H1 (cell line): Measurements from ENCODE around the gene BSPRY. TPM values are rescaled to one million over a fixed set of nuclear protein-coding genes. Genes with fewer than 3 reads are reported as not detected.

ENCODE experiments used
- CTCF ChIA-PET: fragments of 300-600 bp; sonication (Branson Sonifier 250); formaldehyde crosslinking; loops from one replicate; lab custom pipeline; 2021; ENCODE audit not compliant: partially characterized antibody; lab: Charles Lee
- POLR2A ChIA-PET: fragments of 300-600 bp; sonication (Branson Sonifier 250); formaldehyde crosslinking; loops from one replicate; lab custom pipeline; 2021; ENCODE audit warnings: inconsistent platforms; ENCODE audit not compliant: partially characterized antibody; lab: Charles Lee
- DNase-seq, 2 experiments: peaks; one replicate each; pipeline versions ENCODE4 v3.0.0 to v3.0.0-alpha.2; 2010 to 2022; ENCODE audit warnings: low spot score in 2 of 2, low read depth in 1 of 2, mixed read lengths in 1 of 2
- FAIRE-seq: peaks from 2 replicates; lab custom pipeline; 2011; peaks lifted over from hg19 to GRCh38; lab: Jason Lieb, UNC
- H2AFZ ChIP-seq: 2 replicates; pipeline ENCODE4 v1.8.1; 2012; ENCODE audit warnings: low read length, inconsistent platforms
- H2AK5ac ChIP-seq: 2 replicates; pipeline ENCODE4 v1.6.1; 2013; ENCODE audit warnings: low read depth, low read length
- H2BK120ac ChIP-seq: replicated peaks from 2 replicates; pipeline ENCODE3; 2013; ENCODE audit warnings: low read depth, low read length, inconsistent platforms
- H2BK12ac ChIP-seq: 2 replicates; pipeline ENCODE4 v1.6.1; 2013; ENCODE audit warnings: low read depth, low read length
- H2BK15ac ChIP-seq: 2 replicates; pipeline ENCODE4 v1.6.1; 2013; ENCODE audit warnings: low read length
- H2BK20ac ChIP-seq: 2 replicates; pipeline ENCODE4 v1.6.1; 2013; ENCODE audit warnings: low read length
- H2BK5ac ChIP-seq: 2 replicates; pipeline ENCODE4 v1.6.1; 2013; ENCODE audit warnings: low read depth, low read length
- H3K14ac ChIP-seq: 2 replicates; pipeline ENCODE4 v1.6.1; 2013; ENCODE audit warnings: inconsistent platforms; ENCODE audit not compliant: insufficient read length
- H3K18ac ChIP-seq: 2 replicates; pipeline ENCODE4 v1.6.1; 2013; ENCODE audit warnings: low read length; ENCODE audit errors: extremely low read depth
- H3K23ac ChIP-seq: 2 replicates; pipeline ENCODE4 v1.6.1; 2013; ENCODE audit warnings: inconsistent platforms; ENCODE audit not compliant: insufficient read length
- H3K23me2 ChIP-seq: 2 replicates; pipeline ENCODE4 v1.6.1; 2013; ENCODE audit warnings: low read depth, low read length
- H3K27ac ChIP-seq: 2 replicates; pipeline ENCODE4 v1.6.1; 2011; ENCODE audit warnings: low read depth, low read length, inconsistent platforms
- H3K27me3 ChIP-seq, 4 experiments: replicated peaks in 1 of 4; 1 replicate in 1 of 4; 2 replicates in 3 of 4; pipeline versions ENCODE4 v1.6.1 to v1.8.1; 2011 to 2013; ENCODE audit warnings: low read length in 3 of 4, mild to moderate bottlenecking in 3 of 4, inconsistent platforms in 2 of 4, mixed read lengths in 2 of 4, moderate library complexity in 1 of 4; ENCODE audit not compliant: control insufficient read depth in 3 of 4, insufficient read depth in 3 of 4; ENCODE audit errors: extremely low read depth in 1 of 4
- H3K36me3 ChIP-seq, 4 experiments: 2 replicates each; pipeline versions ENCODE4 v1.6.1 to v1.8.1; 2011 to 2013; ENCODE audit warnings: mild to moderate bottlenecking in 4 of 4, low read length in 3 of 4, moderate library complexity in 2 of 4, control low read depth in 1 of 4, inconsistent platforms in 1 of 4; ENCODE audit not compliant: insufficient read depth in 4 of 4, control insufficient read depth in 2 of 4
- H3K4ac ChIP-seq: replicated peaks from 2 replicates; pipeline ENCODE3; 2013; ENCODE audit warnings: low read length, low read depth, mixed read lengths, inconsistent platforms; ENCODE audit not compliant: insufficient read length
- H3K4me1 ChIP-seq, 4 experiments: replicated peaks in 1 of 4; 1 replicate in 1 of 4; 2 replicates in 3 of 4; pipeline versions ENCODE4 v1.6.1 to v1.8.1; 2011 to 2013; ENCODE audit warnings: low read length in 3 of 4, inconsistent platforms in 2 of 4, mixed read lengths in 1 of 4; ENCODE audit not compliant: insufficient read depth in 4 of 4, control insufficient read depth in 3 of 4
- H3K4me2 ChIP-seq, 2 experiments: 2 replicates each; pipeline versions ENCODE4 v1.6.1 to v1.8.1; 2011 to 2013; ENCODE audit warnings: low read depth in 2 of 2, low read length in 2 of 2, control low read depth in 1 of 2, inconsistent platforms in 1 of 2, mild to moderate bottlenecking in 1 of 2; ENCODE audit not compliant: insufficient read depth in 1 of 2
- H3K4me3 ChIP-seq, 4 experiments: fragments of 200-600, 300-600 bp in 1 of 4; sonication (generic), shearing (Covaris generic), sonication (Bioruptor Twin) in 1 of 4; 2 replicates each; pipeline versions ENCODE4 v1.5.1 to v1.8.1; 2011 to 2016; ENCODE audit warnings: low read length in 4 of 4, low read depth in 3 of 4, control low read depth in 2 of 4, inconsistent platforms in 2 of 4, mild to moderate bottlenecking in 2 of 4, mixed read lengths in 1 of 4, moderate library complexity in 1 of 4; ENCODE audit not compliant: insufficient read depth in 2 of 4; ENCODE audit errors: extremely low read depth in 1 of 4
- H3K56ac ChIP-seq: replicated peaks from 2 replicates; pipeline ENCODE3; 2013; ENCODE audit warnings: low read depth, mild to moderate bottlenecking, mixed read lengths, low read length, inconsistent platforms; ENCODE audit not compliant: insufficient read length
- H3K79me1 ChIP-seq: 2 replicates; pipeline ENCODE4 v1.6.1; 2013; ENCODE audit warnings: low read depth, low read length, control low read depth
- H3K79me2 ChIP-seq, 2 experiments: 2 replicates each; pipeline versions ENCODE4 v1.6.1 to v1.8.1; 2012 to 2013; ENCODE audit warnings: low read length in 2 of 2, mild to moderate bottlenecking in 2 of 2, inconsistent platforms in 1 of 2; ENCODE audit not compliant: insufficient read depth in 2 of 2, control insufficient read depth in 1 of 2
- H3K9ac ChIP-seq, 4 experiments: replicated peaks in 1 of 4; 1 replicate in 1 of 4; 2 replicates in 3 of 4; pipeline versions ENCODE4 v1.6.1 to v1.8.1; 2011 to 2013; ENCODE audit warnings: low read depth in 3 of 4, low read length in 3 of 4, control low read depth in 2 of 4, mild to moderate bottlenecking in 2 of 4, moderate library complexity in 2 of 4, inconsistent platforms in 1 of 4; ENCODE audit errors: extremely low read depth in 1 of 4
- H3K9me3 ChIP-seq, 2 experiments: 2 replicates each; pipeline versions ENCODE4 v1.6.1 to v1.8.1; 2012 to 2013; ENCODE audit warnings: mild to moderate bottlenecking in 2 of 2, moderate library complexity in 2 of 2, control low read depth in 1 of 2, inconsistent platforms in 1 of 2, low read depth in 1 of 2, low read length in 1 of 2, mixed read lengths in 1 of 2; ENCODE audit not compliant: insufficient read depth in 2 of 2
- H4K20me1 ChIP-seq, 2 experiments: replicated peaks in 1 of 2; 2 replicates each; pipeline versions ENCODE3 to v1.8.1; 2011 to 2013; ENCODE audit warnings: inconsistent platforms in 2 of 2, low read length in 2 of 2, mild to moderate bottlenecking in 1 of 2; ENCODE audit not compliant: insufficient read depth in 2 of 2, control insufficient read depth in 1 of 2
- H4K5ac ChIP-seq: 2 replicates; pipeline ENCODE4 v1.6.1; 2013; ENCODE audit warnings: low read length, low read depth, mixed read lengths, inconsistent platforms; ENCODE audit not compliant: insufficient read length
- H4K8ac ChIP-seq: 2 replicates; pipeline ENCODE4 v1.8.0; 2013; ENCODE audit warnings: mild to moderate bottlenecking, moderate library complexity, low read length, inconsistent platforms; ENCODE audit not compliant: insufficient read depth; ENCODE audit errors: extremely low read depth
- H4K91ac ChIP-seq: replicated peaks from 2 replicates; pipeline ENCODE3; 2013; ENCODE audit warnings: low read length, mixed read lengths, inconsistent platforms; ENCODE audit not compliant: insufficient read length
- ATF3 ChIP-seq: IDR thresholded peaks from 2 replicates; pipeline ENCODE4 v1.6.1; 2011; ENCODE audit warnings: low read depth, mild to moderate bottlenecking, low read length; ENCODE audit not compliant: insufficient read depth
- CHD2 ChIP-seq: IDR thresholded peaks from 2 replicates; pipeline ENCODE4 v1.6.1; 2012; ENCODE audit warnings: low read length, improper control_type of control experiment
- PHF8 ChIP-seq: fragments of 200-600 bp; sonication (generic); conservative IDR thresholded peaks from 2 replicates; pipeline ENCODE4 v1.7.1; 2012; ENCODE audit warnings: low read depth, mild to moderate bottlenecking, inconsistent platforms, low read length, moderate library complexity
- SIN3A ChIP-seq, 2 experiments: IDR thresholded peaks in 1 of 2; conservative IDR thresholded peaks in 1 of 2; 2 replicates each; pipeline ENCODE4 v1.6.1; 2011 to 2012; ENCODE audit warnings: low read length in 2 of 2, improper control_type of control experiment in 1 of 2, low read depth in 1 of 2, mild to moderate bottlenecking in 1 of 2
- SP2 ChIP-seq: IDR thresholded peaks from 2 replicates; pipeline ENCODE4 v1.6.1; 2012; ENCODE audit warnings: mild to moderate bottlenecking, low read length, inconsistent platforms
- TAF1 ChIP-seq: IDR thresholded peaks from 2 replicates; pipeline ENCODE4 v1.6.1; 2011; ENCODE audit warnings: mild to moderate bottlenecking, low read depth, low read length
- TAF7 ChIP-seq: optimal IDR thresholded peaks from 2 replicates; pipeline ENCODE3; 2011; ENCODE audit warnings: low read depth, mild to moderate bottlenecking, inconsistent platforms, low read length, moderate library complexity, borderline replicate concordance
- WGBS, 2 experiments: shearing (Covaris generic) in 1 of 2; methylation state at CpG; one replicate each; pipeline versions ENCODE4 v1.1.6 to v1.1.7; 2013 to 2015; ENCODE audit warnings: low lambda C conversion rate in 2 of 2, mixed read lengths in 2 of 2, inconsistent platforms in 1 of 2, low coverage in 1 of 2, missing lambda C conversion rate in 1 of 2; ENCODE audit not compliant: insufficient replicate concordance in 2 of 2, insufficient coverage in 1 of 2, insufficient read length in 1 of 2; ENCODE audit errors: extremely low coverage in 1 of 2, missing lambda C conversion rate in 1 of 2; 5-methylcytosine and 5-hydroxymethylcytosine counted together
- long read RNA-seq, 2 experiments: library from RNA in 1 of 2; library from capped mRNA in 1 of 2; stranded (forward); transcript quantifications; one replicate each; pipeline ENCODE4 v2.0.0, GENCODE V29; 2021; ENCODE audit warnings: inconsistent platforms in 1 of 2
- polyA minus RNA-seq, 3 experiments: library from RNA; depleted of rRNA, polyadenylated mRNA; stranded (reverse); fragments of >200 nt; gene quantifications; 1 replicate in 2 of 3; 2 replicates in 1 of 3; pipeline ENCODE4 v1.2.3, GENCODE V29; 2011
- polyA plus RNA-seq, 7 experiments: library from polyadenylated mRNA; depleted of rRNA in 3 of 7; stranded (reverse) in 5 of 7; unstranded in 2 of 7; fragments of >200 nt in 5 of 7; fragments of 200-250 nt in 2 of 7; gene quantifications; 1 replicate in 5 of 7; 2 replicates in 1 of 7; 4 replicates in 1 of 7; pipeline versions ENCODE4 v1.2.1 to v1.2.3, GENCODE V29; 2011 to 2013; ENCODE audit warnings: missing spikeins in 2 of 7, mixed read lengths in 2 of 7
- total RNA-seq: library from RNA; stranded (reverse); fragmentation: NEBNext Ultra II Directional; extraction: Animal tissue kit (Norgen Biotek cat#: 25700); gene quantifications from 2 replicates; pipeline ENCODE4 v1.2.1, GENCODE V29; 2021

BSPRY gene
- total RNA-seq (5.5 and 6.5 TPM in 2 replicates), polyA plus RNA-seq (2011; rRNA removed) (10.9 and 12.1 TPM in 2 replicates), polyA minus RNA-seq (2011; rRNA and poly(A)+ RNA removed) (5.6 and 5.9 TPM in 2 replicates)
- polyA plus RNA-seq (2011; cell fraction: cytosol; rRNA removed), result 9.7 TPM
- 10.3 TPM for polyA plus RNA-seq (2011; cell fraction: nucleus; rRNA removed)
- polyA plus RNA-seq (2012, experiment 1 of 2), result 5.5 to 7.4 TPM (median 7.1 TPM) in 4 replicates
- polyA plus RNA-seq (2012, experiment 2 of 2), result 7.0 TPM
- 5.5 TPM for polyA plus RNA-seq (2013, experiment 1 of 2)
- polyA plus RNA-seq (2013, experiment 2 of 2), result 4.7 TPM
- 4.6 TPM for polyA minus RNA-seq (2011; cell fraction: cytosol; rRNA and poly(A)+ RNA removed)
- 5.1 TPM for polyA minus RNA-seq (2011; cell fraction: nucleus; rRNA and poly(A)+ RNA removed)
- long read RNA-seq, experiment 1, partial matches to known transcripts, result 3 of 4 reads
- long read RNA-seq, experiment 1, other reads (novel, unspliced or antisense), result 1 of 4 reads
- long read RNA-seq, experiment 2, partial matches to known transcripts, result 1 of 2 reads
- long read RNA-seq, experiment 2, other reads (novel, unspliced or antisense), result 1 of 2 reads

GRCh38 chr9:113349445-113350094, at the start of gene BSPRY:
TSS of gene BSPRY (plus strand) at chr9:113349541. CDS start at chr9:113349580, 39 bp downstream.
- peaks cover 11% of the 10 kb centered on the region; the same call in 1 of the 2 replicates for H3K23me2 ChIP-seq
- no peaks in the 10 kb centered on the region; the same call in none of the 2 replicates for H3K79me1 ChIP-seq
- ChIA-PET POLR2A (interaction anchor here (0.8 to 2.8 kb wide), 12 partner anchors 9 to 343 kb away, joined by 3 to 11 read pairs (median 4); partner anchors contain the start of genes HDHD3 and WDR31), CTCF (interaction anchor here (0.5 to 4.0 kb wide), 12 partner anchors 9 to 238 kb away, joined by 3 to 12 read pairs (median 4); partner anchors contain the start of genes CDC26, PRPF4 and WDR31)
- H2AFZ ChIP-seq, result peak within 1 kb of the TSS; percentile 27
- peak within 1 kb of the TSS; percentile 74 to 86 for H3K4me2 ChIP-seq
- no peak within 1 kb of the TSS for H2AK5ac ChIP-seq
- no peak within 1 kb of the TSS for H2BK20ac ChIP-seq
- H3K9me3 ChIP-seq, result no peaks in the 10 kb centered on the region
- no peak within 1 kb of the TSS for H4K5ac ChIP-seq
- H2BK12ac ChIP-seq, result no peak within 1 kb of the TSS
- H3K56ac ChIP-seq, result no peak within 1 kb of the TSS
- WGBS, 2 experiments, result 3% methylated on average over 42 of the region's 71 CpGs; no CpG with 5 or more reads in 1 of the 2 experiments
- H3K4me3 ChIP-seq, result peak within 1 kb of the TSS; percentile 75 to 89 (median 76)
- no peak within 1 kb of the TSS for H3K4ac ChIP-seq
- peak within 1 kb of the TSS; percentile 48 for H3K18ac ChIP-seq
- no peak within 1 kb of the TSS for H4K91ac ChIP-seq
- H3K4me1 ChIP-seq, result peaks cover 5 to 14% (median 10%) of the 10 kb centered on the region in 4 experiments
- peaks cover 0 to 14% (median 2%) of the 10 kb centered on the region in 4 experiments; a peak in 5 of 7 replicates for H3K27me3 ChIP-seq
- H3K23ac ChIP-seq, result no peak within 1 kb of the TSS
- DNase-seq, result peak in 1 of 2 experiments; percentile 76
- peak within 1 kb of the TSS in 3 of 4 experiments; percentile 34 to 56 (median 48); a peak in 6 of 7 replicates for H3K9ac ChIP-seq
- H3K79me2 ChIP-seq, result no peaks in the 10 kb centered on the region
- no peak within 1 kb of the TSS for H2BK5ac ChIP-seq
- no peak for FAIRE-seq
- peaks cover 0 to 2% of the 10 kb centered on the region in 2 experiments for H4K20me1 ChIP-seq
- no peak within 1 kb of the TSS for H2BK120ac ChIP-seq
- no peak within 1 kb of the TSS for H2BK15ac ChIP-seq
- H4K8ac ChIP-seq, result peak within 1 kb of the TSS; percentile 57; the same call in 1 of the 2 replicates
- H3K27ac ChIP-seq, result no peak within 1 kb of the TSS
- H3K14ac ChIP-seq, result no peak within 1 kb of the TSS
- H3K36me3 ChIP-seq, result no peaks in the 10 kb centered on the region
- TF ChIP-seq TAF1 (peak; percentile 65), SIN3A (conservative IDR thresholded peaks at IDR 0.05 in 1 of 2, IDR thresholded peaks at IDR 0.05 in 1 of 2; ENCODE audit: low read depth in 1 of 2, low read length in 2 of 2) (0 out of 4 replicates have a peak, but pooled peaks of 1 of the 2 experiments have one; percentile 29), PHF8 (peak; percentile 66), ATF3 (no peak), TAF7 (peak; percentile 39), SP2 (no peak), CHD2 (no peak)
